Skin of body (tissue), 2 donors: ENCODE measurements around the gene PARD6G. TPM values are rescaled to one million over a fixed set of nuclear protein-coding genes. Genes with fewer than 3 reads are reported as not detected.
"Not testable (repeated sequence)": the region's sequence is repeated elsewhere in the genome, so short reads cannot be mapped to it uniquely, and the experiment has no call there.

ENCODE experiments used
- DNase-seq: peaks from one replicate; lab custom pipeline; 2025; lab: John Stamatoyannopoulos, UW
- total RNA-seq: library from RNA; depleted of rRNA; stranded (reverse); fragments of >200 nt; gene quantifications from one replicate; pipeline ENCODE4 v1.2.3, GENCODE V29; 2014

Gene PARD6G
- total RNA-seq: 12.5 TPM

- DNase-seq: peak; percentile 45
Measured at GRCh38 chr18:80247393-80247841, at the start of gene PARD6G. PARD6G (minus strand) TSS chr18:80247514; CDS start chr18:80247348, 166 bp downstream.

GRCh38 chr18:80262241-80263033 is 15.1 kb upstream of the PARD6G start:
- DNase-seq: not testable (repeated sequence)

- DNase-seq: no peak
Measured at GRCh38 chr18:80259610-80260009, 12.3 kb upstream of the PARD6G start.

- no peak for DNase-seq
Measured at GRCh38 chr18:80258640-80259039, 11.3 kb upstream of the PARD6G start.

- DNase-seq: not testable (repeated sequence)
Measured at GRCh38 chr18:80257579-80258543, 10.5 kb upstream of the PARD6G start.

- peak; percentile 7 for DNase-seq
Measured at GRCh38 chr18:80254971-80255500, 7.7 kb upstream of the PARD6G start.

- DNase-seq: no peak
Measured at GRCh38 chr18:80253871-80254492, 6.7 kb upstream of the PARD6G start.

GRCh38 chr18:80253236-80253635 is 5.9 kb upstream of the PARD6G start:
- DNase-seq: no peak

GRCh38 chr18:80252136-80252535 is 4.8 kb upstream of the PARD6G start:
- DNase-seq: no peak

GRCh38 chr18:80251700-80252099 is 4.4 kb upstream of the PARD6G start:
- no peak for DNase-seq

GRCh38 chr18:80250740-80251364 is 3.5 kb upstream of the PARD6G start:
- no peak for DNase-seq

GRCh38 chr18:80249217-80250093 is 2.1 kb upstream of the PARD6G start:
- no peak for DNase-seq

GRCh38 chr18:80246445-80247392 is 595 bp downstream of the PARD6G start:
- DNase-seq: peak; percentile 16

- no peak for DNase-seq
Measured at GRCh38 chr18:80245781-80246444, 1.4 kb downstream of the PARD6G start.

GRCh38 chr18:80244956-80245730 is 2.2 kb downstream of the PARD6G start:
- no peak for DNase-seq

GRCh38 chr18:80244167-80244566 is 3.1 kb downstream of the PARD6G start:
- DNase-seq: no peak

- no peak for DNase-seq
Measured at GRCh38 chr18:80243204-80243603, 4.1 kb downstream of the PARD6G start.
